HS-5 (cell line): ENCODE results near the gene LARGE1.
"Not testable (repeated sequence)": the region's sequence is repeated elsewhere in the genome, so short reads cannot be mapped to it uniquely, and the experiment has no call there.

Source experiments
- DNase-seq: peaks from one replicate; pipeline ENCODE4 v3.0.0-alpha.2; 2012; ENCODE audit warnings: low read depth

LARGE1 gene

GRCh38 chr22:33593818-33594217 lies 326.5 kb downstream of the LARGE1 start:
- DNase-seq: no peak

GRCh38 chr22:33591946-33592345 lies 328.3 kb downstream of the LARGE1 start:
- DNase-seq: no peak

GRCh38 chr22:33589297-33589696 lies 331.0 kb downstream of the LARGE1 start:
- DNase-seq: no peak

- no peak for DNase-seq
These were observed 331.4 kb downstream of the LARGE1 start for GRCh38 chr22:33588860-33589259.

- no peak for DNase-seq
These were observed 336.1 kb downstream of the LARGE1 start for GRCh38 chr22:33584152-33584551.

GRCh38 chr22:33582822-33583400 lies 337.4 kb downstream of the LARGE1 start:
- no peak for DNase-seq

- DNase-seq: no peak
These were observed 340.0 kb downstream of the LARGE1 start for GRCh38 chr22:33580310-33580709.

- no peak for DNase-seq
These were observed 340.7 kb downstream of the LARGE1 start for GRCh38 chr22:33579448-33580093.

- DNase-seq: no peak
These were observed 341.5 kb downstream of the LARGE1 start for GRCh38 chr22:33578752-33579151.

- DNase-seq: no peak
These were observed 342.3 kb downstream of the LARGE1 start for GRCh38 chr22:33577862-33578411.

GRCh38 chr22:33576205-33576604 lies 344.1 kb downstream of the LARGE1 start:
- no peak for DNase-seq

- DNase-seq: no peak
These were observed 344.5 kb downstream of the LARGE1 start for GRCh38 chr22:33575771-33576170.

GRCh38 chr22:33575041-33575440 lies 345.2 kb downstream of the LARGE1 start:
- no peak for DNase-seq

- no peak for DNase-seq
These were observed 346.8 kb downstream of the LARGE1 start for GRCh38 chr22:33573479-33573878.

- DNase-seq: no peak
These were observed 348.2 kb downstream of the LARGE1 start for GRCh38 chr22:33572086-33572485.

GRCh38 chr22:33570110-33570509 lies 350.2 kb downstream of the LARGE1 start:
- no peak for DNase-seq

GRCh38 chr22:33569559-33569958 lies 350.7 kb downstream of the LARGE1 start:
- DNase-seq: no peak

- DNase-seq: no peak
These were observed 351.3 kb downstream of the LARGE1 start for GRCh38 chr22:33569018-33569417.

GRCh38 chr22:33566495-33566894 lies 353.8 kb downstream of the LARGE1 start:
- DNase-seq: not testable (repeated sequence)

GRCh38 chr22:33565580-33565995 lies 354.7 kb downstream of the LARGE1 start:
- DNase-seq: no peak

GRCh38 chr22:33564683-33565082 lies 355.6 kb downstream of the LARGE1 start:
- DNase-seq: no peak

- DNase-seq: no peak
These were observed 356.9 kb downstream of the LARGE1 start for GRCh38 chr22:33563220-33563964.

GRCh38 chr22:33562501-33562900 lies 357.8 kb downstream of the LARGE1 start:
- DNase-seq: no peak
